MV-4-11 (cell line): ENCODE data around the gene PCK2.
A peak's percentile ranks its signal among the peaks of the same experiment; 100 is the strongest.

Experiments used
- DNase-seq: peaks from one replicate; lab custom pipeline; 2025; lab: John Stamatoyannopoulos, UW

The PCK2 gene

DNA sequence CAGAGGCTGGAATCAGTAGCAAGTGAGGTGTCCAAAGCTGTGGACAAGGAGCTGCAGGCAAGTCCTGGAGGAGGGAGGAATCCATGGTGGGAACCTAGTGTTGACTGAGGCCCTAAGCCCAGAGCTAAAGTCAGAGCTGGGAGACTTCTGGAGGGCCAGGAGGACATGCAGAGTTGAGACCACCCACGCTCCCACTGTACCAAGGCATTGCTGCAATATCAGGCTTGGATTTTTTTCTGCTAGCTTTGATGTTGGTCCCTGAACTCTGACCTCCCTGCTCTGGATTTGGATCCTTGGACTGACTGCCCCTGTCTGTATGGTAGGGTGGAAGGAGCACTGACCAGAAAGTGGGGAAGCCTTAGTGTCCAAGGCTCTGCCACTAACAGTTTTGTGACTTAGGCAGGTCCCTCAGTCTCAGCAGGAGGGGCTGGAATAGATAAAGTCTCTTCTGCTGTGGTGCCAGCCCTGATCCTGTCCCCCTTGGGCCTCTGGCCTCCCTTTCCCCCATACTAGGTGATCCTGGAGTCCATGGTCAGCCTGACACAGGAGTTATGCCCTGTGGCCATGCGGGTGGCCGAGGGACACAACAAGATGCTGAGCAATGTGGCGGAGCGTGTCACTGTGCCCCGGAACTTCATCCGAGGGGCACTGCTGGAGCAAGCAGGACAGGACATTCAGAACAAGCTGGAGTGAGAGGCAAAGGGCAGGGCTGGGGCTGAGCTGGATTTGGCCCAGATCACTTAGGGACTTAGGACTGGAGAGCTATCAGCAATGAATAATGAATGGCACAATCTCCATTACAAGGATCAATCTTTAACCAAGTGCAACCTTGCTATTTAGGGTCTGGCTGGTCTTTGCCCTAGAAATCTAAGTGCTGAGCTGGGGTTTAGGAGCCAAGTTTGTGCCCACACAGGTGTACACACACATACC lies 32.9 kb upstream of the PCK2 start:
- DNase-seq: no peak

DNA sequence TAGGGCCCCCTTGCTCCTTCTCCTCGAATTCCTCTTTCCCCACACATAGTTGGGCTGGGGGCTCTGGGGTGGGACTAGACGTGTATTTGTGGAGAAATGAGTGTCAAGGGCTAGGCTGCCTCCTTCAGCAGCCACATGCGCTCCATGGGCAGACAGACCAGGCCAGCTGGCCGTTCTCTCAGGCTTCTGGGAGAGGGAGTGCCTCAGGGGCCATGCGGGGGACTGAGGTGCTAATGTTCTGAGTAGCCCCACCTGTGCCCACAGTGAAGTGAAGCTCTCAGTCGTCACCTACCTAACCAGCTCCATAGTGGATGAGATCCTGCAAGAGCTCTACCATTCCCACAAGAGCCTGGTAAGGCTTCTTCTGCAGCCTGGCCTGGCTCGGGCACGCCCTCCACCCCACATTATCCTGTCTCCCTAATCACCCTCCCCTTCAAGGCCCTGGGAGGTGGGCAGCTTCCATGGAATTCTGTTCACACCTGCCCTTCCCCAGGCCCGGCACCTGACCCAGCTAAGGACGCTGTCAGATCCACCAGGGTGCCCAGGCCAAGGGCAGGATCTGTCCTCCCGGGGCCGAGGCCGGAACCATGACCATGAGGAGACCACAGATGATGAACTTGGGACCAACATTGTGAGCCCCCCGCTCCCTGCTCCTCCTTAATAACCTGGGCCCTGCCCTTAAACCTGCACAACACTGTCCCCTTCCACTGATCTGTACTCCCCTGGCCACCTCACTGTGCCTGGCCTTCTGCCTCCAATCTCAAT lies 31.7 kb upstream of the PCK2 start:
- DNase-seq: no peak

DNA sequence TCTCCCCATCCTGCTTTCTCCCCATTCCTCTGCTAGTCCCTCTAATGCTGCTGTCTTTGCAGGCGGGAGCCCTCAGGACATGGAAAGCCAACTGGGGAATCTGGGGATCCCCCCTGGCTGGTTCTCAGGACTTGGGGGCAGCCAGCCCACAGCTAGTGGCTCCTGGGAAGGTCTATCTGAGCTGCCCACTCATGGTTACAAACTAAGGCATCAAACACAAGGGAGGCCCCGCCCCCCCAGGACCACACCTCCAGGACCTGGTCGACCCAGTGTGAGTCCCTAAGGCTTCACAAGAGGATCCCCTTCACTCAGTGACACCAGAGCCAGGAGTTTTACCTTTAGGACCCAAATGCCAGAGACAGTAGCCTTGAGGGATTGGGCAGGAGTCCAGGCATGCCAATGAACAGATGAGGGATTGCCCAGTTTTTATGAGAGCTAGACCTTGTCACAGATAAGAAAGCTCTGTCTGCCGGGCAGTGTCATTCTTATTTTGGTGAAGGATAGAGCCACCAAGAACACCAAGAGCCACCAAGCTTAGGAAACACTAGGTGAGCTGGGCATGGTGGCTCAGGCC lies 30.8 kb upstream of the PCK2 start:
- no peak for DNase-seq

DNA sequence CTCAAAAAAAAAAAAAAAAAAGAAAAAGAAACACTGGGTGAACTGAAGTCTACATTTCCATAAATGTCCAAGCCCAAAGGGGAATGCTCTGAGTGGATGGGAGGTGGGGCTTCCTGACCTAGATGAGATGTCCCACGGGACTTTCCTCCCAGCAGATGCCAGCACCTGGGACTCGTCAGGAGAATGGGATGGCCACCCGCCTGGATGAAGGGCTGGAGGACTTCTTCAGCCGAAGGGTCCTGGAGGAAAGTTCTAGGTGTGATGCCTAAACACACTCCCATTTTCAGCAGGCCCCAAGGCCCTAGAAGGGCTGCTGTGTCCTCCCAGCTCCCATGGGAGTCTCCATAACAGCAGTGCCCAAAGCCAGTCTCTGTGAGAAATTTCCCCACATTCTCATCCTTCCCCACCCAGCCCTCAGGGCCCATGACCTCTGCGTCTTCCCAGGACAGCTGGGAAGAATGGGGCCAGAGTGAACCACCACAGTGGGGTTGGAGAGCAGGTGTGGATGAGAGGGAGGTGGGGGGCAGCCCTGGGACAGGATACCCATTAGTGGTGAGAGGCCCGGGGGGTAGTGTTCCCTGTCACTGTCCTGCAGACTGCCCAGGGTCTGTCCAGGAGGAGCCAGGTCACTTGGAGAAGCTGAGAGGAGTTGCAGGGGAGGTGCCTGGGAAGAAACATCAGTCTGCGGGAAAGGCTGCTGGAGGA lies 29.9 kb upstream of the PCK2 start:
- DNase-seq: no peak

DNA sequence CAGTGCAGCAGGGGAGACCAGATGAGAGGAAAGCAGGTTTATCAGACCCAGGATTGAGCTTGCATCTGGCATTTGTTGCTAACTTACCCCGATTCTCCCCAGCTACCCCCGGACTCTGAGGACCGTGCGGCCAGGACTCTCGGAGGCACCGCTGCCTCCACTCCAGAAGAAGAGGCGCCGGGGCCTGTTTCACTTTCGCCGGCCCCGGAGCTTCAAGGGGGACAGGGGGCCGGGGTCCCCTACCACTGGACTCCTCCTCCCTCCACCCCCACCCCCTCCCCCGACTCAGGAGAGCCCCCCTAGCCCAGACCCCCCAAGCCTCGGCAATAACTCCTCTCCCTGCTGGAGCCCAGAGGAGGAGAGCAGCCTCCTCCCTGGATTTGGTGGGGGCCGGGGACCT lies 29.3 kb upstream of the PCK2 start:
- no peak for DNase-seq

DNA sequence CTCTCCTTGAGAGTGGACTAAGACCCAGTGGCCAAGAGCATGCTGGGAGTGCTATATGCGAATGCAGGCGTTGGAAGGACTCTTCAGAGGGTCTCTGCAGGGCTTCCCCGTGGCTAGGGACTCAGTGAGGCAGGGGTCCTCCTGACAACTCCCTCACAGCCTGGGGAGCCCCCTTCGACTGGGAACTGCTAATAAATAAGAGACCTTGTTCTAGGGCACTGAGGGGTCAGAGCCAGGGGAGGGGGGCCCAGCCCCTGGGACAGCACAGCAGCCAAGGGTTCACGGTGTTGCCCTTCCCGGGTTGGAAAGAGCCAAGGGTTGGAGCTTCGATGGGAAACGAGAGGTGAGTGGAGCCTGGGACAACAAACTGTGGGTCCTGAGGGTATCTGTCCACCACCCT lies 28.7 kb upstream of the PCK2 start:
- no peak for DNase-seq

DNA sequence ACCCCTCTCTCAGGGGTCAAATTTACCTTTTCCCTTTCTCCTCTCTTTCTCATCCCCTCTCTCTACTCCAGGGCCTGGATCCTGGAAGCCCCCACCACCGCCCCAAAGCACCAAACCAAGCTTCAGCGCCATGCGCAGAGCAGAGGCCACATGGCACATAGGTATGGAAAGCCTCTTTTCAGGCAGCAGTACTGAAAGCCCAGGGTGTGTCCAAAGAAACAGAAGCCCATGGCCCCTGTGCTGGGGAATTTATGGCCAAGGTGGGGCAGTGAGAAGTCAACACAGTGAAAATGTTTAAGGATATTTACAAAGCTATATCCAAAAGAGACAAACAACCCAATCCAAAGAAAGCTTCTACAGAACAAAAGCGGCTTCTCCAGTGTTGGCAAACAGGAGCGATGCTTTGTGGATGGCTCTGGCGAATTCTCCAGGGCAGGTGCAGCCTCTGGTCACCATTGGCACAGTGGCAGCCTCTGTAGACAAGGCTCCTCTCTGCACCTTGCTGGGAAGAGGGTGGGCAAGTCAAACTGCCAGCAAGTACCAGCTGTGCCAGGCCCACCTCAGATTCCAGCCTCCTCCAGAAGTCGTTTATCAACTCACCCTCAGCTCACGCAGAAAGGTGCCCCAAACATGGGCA lies 27.5 kb upstream of the PCK2 start:
- DNase-seq: no peak

DNA sequence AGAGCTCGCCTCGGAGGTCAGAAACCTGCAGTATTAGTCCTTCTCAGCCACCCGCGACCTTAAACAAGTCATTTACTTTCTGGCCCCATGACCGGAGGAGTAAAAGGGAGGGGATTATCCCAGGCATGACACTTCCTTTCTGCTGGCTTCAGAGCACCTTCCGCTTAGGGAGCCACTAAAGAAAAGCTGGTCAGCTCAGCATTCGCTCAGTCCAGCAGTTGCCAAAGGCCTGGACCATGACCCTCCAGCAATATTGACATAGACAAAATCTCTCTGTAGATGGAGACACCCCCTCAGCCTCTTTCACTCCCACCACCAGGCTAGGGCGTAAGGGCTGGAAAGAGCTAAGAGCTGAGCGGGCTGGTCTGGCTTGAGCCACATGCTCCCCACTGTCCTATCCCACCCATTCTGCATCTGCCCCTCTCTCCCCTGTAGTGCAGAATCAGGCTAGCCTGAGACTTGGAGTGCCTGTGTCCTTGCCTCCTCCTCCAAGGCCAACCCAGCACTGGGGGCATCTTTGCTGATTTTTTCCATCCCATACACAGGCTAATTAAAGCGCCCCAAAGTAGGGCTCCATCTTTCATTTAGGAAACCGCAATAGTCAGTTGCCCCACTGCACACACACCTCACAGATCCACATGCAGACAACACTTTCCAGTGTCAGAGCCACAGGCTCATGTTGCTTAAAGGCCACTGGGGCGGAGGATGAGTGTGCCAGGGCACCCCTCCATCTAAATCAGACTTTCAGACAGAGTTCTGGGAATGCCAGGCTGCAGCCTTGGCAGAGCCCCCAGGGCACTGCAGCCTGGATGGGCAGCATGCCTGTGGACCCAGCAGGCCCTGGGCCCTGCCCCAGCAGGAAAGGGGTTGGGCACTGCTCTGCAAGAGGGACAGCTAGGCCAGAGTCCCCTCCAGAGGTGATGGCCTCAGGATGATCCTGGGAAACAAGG lies 26.7 kb upstream of the PCK2 start:
- DNase-seq: no peak

DNA sequence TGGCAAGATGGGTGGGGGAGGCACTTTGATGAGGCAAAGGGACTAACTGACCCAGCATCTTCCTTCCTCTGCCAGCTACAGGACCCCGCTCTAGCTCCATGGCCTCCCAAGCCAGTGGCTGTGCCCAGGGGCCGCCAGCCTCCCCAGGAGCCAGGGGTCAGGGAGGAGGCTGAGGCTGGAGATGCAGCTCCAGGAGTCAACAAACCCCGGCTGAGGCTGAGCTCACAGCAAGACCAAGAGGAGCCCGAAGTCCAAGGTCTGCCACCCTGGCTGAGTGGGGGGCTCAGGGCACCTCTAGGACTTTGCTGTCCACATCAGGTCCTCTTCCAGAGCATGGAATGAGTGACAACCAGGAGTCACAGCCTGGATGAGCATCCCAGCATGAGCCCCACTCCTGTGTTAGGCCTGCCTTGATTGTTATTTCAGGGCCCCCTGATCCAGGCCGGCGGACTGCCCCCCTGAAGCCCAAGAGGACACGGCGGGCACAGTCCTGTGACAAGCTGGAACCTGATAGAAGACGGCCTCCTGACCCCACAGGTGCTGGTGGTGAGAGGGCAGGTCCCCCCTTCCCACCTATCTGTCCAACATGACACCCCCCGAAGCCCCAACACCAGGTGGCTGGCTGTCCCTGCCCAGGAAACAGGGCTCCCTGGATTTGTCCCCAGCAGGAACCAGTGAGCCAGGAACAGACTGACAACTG lies 25.2 kb upstream of the PCK2 start:
- DNase-seq: no peak

DNA sequence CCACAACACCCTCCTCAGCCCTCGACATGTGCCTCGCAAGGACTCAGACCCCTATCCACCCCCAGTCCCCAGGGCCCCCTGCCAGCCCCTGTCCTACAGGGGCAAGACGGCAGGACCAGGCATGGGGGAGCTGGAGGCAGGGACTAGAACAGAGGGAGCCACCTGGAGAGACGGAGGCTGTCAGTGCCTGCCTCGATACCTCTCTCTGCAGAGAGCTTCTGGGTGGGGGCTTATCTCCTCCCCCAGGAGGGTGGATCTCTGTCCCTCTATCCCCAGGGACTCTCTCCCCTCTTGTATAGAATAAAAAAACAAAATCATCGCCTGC lies 24.7 kb upstream of the PCK2 start:
- DNase-seq: no peak

DNA sequence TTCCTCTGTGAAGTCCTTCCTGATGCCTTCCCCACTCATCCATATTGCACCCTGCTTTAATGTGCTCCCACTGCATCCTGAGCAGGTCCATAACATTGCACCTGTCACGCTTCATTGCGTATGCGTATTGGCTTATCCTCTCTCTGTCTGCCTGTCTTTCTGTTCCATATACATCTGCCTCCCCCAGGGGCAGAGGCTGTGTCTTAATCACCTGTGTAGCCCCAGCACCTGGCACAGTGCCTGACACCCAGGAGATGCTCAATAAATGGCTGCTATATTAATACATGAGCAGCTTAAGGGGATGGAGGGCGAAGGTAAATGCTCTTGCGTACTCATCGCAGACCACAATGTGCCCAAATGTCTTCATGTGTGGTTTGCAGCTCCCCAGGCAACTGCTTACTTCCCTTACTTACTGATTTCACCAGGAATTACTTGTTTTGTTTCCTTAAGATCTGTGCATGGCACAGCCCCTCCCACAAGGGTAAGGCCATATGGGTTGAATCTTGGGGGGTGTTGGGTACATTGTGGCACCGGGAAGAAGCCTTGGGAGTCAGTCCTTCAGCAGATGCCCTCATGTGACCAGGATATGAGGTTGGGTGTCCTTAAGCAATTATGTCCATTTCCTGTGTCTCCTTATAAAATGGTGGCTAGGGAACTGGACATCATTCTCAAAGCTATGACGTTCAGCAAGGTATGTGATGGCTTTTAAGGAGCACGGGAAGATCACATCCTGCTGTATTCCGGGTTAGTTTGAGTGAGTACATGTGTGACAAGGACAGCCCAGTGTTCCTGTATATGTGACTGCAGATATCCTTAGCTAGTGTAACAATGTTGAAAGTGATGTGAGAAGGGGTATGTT lies 23.6 kb upstream of the PCK2 start:
- DNase-seq: no peak

DNA sequence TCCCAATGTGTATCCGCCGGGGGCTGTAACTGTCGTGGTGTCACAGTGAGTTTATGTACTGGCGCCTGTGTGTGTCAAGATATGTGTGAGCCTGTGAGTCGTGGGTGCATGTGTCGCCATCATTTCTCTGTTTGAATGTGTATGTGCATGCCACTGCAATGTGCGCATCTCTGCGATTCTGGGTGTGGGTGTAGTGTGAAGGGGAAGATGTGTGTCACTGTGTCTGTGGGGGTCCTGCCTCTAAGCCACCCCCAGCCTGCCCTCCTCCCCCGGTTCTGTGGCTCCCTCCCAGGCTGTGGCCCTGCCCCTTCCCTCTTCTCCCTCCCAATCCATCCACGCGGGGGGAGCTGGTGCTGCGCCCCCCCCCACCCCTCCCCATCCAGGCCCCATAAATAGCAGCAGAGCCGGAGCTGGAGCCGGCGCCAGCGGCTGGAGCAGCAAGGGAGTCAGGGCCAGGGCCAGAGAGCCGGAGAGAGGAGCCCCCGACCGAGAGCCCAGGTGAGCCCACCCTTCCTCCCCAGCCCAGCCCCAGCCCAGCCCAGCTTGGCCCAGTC lies 22.9 kb upstream of the PCK2 start, which contains the start of gene CPNE6:
CPNE6 (plus strand) TSS at position 419 of the 554 bp plus-strand sequence. CDS start 1,375 bp downstream, outside the sequence.
- DNase-seq: peak; percentile 31

DNA sequence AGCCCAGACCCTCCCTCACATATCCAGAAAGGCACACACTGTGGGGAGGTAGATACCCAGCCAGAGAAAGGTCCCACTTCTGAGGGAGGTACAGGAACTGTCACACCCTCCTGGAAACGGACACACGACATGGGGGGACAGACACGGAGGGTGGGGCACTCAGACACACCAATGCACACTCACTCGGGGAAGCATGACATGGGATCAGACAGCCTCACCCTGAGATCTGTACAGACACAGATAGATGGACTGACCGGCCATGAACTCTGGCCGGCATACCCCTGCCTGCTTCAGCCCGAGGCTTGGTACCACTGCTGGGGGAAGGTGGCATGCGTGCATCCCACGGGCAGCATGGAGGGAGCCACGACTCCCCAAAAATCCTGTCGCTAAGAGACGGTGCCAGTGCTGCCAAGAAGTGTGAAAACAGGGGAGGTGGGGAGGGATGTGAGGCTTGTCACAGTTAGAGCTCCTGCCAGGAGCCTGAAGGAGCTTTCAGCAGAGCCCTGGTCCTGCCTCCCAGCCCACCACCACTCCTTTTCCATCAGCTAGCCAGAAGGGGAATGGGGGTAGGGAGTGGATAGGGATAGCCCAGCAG lies 22.2 kb upstream of the PCK2 start:
- DNase-seq: no peak

DNA sequence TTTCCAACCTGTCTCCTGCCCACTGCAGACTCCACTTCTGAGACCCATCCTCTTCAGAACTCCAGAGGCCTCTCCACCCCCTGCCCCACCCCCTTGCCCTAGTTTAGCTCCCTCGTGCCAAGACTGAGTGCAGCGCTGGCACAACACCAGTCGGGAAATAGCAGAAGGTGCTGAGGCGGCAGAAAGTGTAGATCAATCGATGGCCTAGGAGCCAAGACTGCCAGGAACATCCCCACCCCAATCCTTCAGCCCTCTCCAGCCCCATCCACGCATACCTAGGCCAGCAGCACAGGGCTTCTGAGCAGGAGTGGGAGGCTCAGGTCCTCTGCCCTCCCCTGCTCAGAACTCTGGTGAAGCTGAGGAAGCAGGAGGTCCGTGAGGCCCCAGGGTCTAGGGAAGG lies 21.7 kb upstream of the PCK2 start:
- DNase-seq: no peak

DNA sequence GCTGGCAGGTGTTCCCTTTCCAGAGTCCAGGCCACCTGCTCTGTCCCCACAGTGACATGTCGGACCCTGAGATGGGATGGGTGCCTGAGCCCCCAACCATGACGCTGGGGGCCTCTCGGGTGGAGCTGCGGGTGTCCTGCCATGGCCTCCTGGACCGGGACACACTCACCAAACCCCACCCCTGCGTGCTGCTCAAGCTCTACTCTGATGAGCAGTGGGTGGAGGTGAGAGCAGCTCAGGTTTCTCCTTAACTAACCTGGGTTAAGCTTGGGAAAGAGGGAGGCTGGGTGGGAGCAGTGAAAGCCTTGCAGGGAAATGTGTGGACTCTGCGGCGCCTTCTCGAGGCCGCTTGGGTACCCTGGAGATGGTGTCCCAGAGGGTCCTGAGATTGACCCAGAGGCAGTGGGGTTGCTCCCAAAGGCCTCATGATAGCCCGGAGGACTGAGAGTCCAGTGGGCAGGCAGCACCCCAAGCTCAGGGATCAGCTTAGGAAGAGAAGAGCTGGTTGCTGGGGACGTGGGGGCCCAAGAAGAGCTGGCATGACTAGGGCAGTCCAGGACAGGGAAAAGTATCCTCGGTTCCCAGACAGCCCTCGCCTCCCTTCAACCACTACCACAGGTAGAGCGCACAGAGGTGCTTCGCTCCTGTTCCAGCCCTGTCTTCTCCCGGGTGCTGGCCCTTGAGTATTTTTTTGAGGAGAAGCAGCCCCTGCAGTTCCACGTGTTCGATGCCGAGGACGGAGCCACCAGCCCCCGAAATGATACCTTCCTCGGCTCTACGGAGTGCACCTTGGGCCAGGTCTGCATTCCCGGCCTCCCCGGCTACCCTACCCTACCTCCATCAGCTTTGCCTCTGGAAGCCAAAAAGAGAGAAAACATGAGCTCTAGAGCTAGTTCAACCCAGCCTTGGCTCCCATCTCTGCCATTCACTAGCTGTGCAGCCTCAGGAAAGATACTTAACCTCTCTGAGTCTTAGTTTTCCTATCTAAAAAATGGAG lies 20.9 kb upstream of the PCK2 start:
- DNase-seq: no peak

DNA sequence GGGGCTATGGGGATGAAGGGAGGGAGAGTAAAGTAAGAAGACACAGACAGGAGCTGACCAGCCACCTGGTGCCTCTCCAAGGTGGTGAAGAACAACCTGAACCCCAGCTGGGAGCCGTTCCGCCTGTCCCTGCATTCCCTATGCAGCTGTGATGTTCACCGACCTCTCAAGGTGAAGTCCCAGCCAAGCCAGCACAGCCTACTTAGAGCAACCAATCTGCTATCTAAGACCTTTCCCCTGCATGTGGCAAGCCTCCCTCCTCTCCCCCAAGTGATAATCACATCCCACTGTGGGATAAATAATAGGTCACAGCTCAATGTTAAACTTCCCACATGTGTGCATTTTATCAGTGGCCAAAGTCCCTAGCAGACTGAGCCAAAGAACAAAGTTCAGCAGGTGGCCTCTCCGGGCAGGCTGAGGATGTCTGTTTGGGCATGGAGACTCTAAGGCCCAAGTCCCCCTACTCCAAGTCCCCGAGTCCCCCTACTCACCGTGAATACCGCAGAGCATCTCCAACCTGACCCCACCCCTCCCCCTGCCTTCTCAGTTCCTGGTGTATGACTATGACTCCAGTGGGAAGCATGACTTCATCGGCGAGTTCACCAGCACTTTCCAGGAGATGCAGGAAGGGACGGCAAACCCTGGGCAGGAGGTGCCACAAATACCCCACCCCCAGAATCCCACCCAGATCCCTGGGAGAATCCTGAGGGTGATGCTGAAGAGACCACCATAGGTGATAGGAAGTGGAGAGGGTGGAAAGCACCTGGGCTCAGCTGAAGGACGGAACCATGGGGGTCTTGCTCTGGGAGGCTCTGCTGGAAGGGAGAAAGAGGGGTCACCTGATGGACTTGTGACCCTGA lies 19.3 kb upstream of the PCK2 start:
- no peak for DNase-seq
